Stimulated activated CD8-positive, alpha-beta memory T cell treated with anti-CD3 and anti-CD28 coated beads, Interleukin-15, amount 100 ng/mL, for 24 hours (primary cell): Measurements from ENCODE around the gene SDC3.
"Not testable (repeated sequence)": the region's sequence is repeated elsewhere in the genome, so short reads cannot be mapped to it uniquely, and the experiment has no call there.

Experiments
- DNase-seq: peaks from one replicate; pipeline ENCODE4 v3.0.0-alpha.2; 2020; ENCODE audit warnings: low read depth

SDC3 gene

GRCh38 chr1:30908696-30909364 lies at the start of gene SDC3:
Gene SDC3 (minus strand): TSS chr1:30908758. CDS start chr1:30908586, 172 bp downstream.
- DNase-seq: no peak

- DNase-seq: no peak
Observed at GRCh38 chr1:30957560-30958222, 49.1 kb upstream of the SDC3 start.

GRCh38 chr1:30955448-30956015 lies 47.0 kb upstream of the SDC3 start:
- no peak for DNase-seq

GRCh38 chr1:30953685-30954084 lies 45.1 kb upstream of the SDC3 start:
- DNase-seq: no peak

- DNase-seq: no peak
Observed at GRCh38 chr1:30952098-30952497, 43.5 kb upstream of the SDC3 start.

- DNase-seq: no peak
Observed at GRCh38 chr1:30950700-30951099, 42.1 kb upstream of the SDC3 start.

GRCh38 chr1:30950053-30950452 lies 41.5 kb upstream of the SDC3 start:
- no peak for DNase-seq

GRCh38 chr1:30949487-30949838 lies 40.9 kb upstream of the SDC3 start:
- not testable (repeated sequence) for DNase-seq

- not testable (repeated sequence) for DNase-seq
Observed at GRCh38 chr1:30948813-30949486, 40.4 kb upstream of the SDC3 start.

GRCh38 chr1:30948278-30948677 lies 39.7 kb upstream of the SDC3 start:
- no peak for DNase-seq

- DNase-seq: no peak
Observed at GRCh38 chr1:30947212-30947611, 38.7 kb upstream of the SDC3 start.

GRCh38 chr1:30942326-30942963 lies 33.9 kb upstream of the SDC3 start:
- DNase-seq: no peak

- no peak for DNase-seq
Observed at GRCh38 chr1:30940541-30940940, 32.0 kb upstream of the SDC3 start.

GRCh38 chr1:30936541-30937171 lies 28.1 kb upstream of the SDC3 start:
- DNase-seq: no peak

- DNase-seq: not testable (repeated sequence)
Observed at GRCh38 chr1:30935758-30936157, 27.2 kb upstream of the SDC3 start.

GRCh38 chr1:30934613-30935012 lies 26.1 kb upstream of the SDC3 start:
- no peak for DNase-seq

- no peak for DNase-seq
Observed at GRCh38 chr1:30933874-30934252, 25.3 kb upstream of the SDC3 start.

- DNase-seq: no peak
Observed at GRCh38 chr1:30930631-30931173, 22.1 kb upstream of the SDC3 start.

- no peak for DNase-seq
Observed at GRCh38 chr1:30929944-30930525, 21.5 kb upstream of the SDC3 start.

- DNase-seq: no peak
Observed at GRCh38 chr1:30929135-30929889, 20.8 kb upstream of the SDC3 start.

- no peak for DNase-seq
Observed at GRCh38 chr1:30928789-30929134, 20.2 kb upstream of the SDC3 start.
